DMS79 (cell line): ENCODE data around the gene IGSF8.
"Not testable (repeated sequence)": the region's sequence is repeated elsewhere in the genome, so short reads cannot be mapped to it uniquely, and the experiment has no call there.

Source experiments
- DNase-seq: peaks from one replicate; lab custom pipeline; 2025; lab: John Stamatoyannopoulos, UW

IGSF8 gene

DNA sequence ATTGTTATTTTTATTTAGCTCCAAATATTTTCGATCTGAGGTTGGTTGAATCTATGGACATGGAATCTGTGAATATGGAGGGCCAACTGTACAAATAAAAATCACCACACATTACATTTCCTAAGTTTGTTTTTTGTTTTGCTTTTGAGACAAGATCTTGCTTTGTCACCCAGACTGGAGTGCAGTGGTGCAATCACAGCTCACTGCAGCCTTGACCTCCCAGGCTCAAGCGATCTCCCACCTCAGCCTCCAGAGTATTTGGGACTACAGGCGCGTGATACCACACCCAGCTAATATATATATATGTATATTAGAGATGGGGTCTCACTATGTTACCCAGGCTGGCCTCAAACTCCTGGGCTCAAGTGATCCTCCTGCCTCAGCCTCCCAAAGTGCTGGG lies 27.9 kb upstream of the IGSF8 start:
- not testable (repeated sequence) for DNase-seq

DNA sequence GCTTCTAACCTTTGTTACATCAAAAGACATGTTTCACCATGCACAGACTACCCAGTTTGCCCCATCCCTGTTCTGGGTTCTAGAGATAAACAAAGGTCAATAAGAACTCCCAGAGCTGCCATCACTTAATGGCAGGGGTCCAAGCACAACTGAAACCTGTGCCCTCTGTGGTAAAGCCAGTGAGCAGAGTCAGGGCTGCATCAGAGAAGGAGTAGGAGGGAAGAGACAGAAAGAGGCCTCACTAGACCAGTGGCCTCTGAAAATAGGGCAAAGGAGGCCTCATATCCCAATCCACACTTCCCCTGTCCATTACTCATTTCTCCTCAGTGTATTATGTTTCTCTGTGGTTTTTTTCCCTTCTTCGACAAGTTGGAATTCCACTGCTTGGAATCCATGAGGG lies 27.3 kb upstream of the IGSF8 start:
- no peak for DNase-seq

DNA sequence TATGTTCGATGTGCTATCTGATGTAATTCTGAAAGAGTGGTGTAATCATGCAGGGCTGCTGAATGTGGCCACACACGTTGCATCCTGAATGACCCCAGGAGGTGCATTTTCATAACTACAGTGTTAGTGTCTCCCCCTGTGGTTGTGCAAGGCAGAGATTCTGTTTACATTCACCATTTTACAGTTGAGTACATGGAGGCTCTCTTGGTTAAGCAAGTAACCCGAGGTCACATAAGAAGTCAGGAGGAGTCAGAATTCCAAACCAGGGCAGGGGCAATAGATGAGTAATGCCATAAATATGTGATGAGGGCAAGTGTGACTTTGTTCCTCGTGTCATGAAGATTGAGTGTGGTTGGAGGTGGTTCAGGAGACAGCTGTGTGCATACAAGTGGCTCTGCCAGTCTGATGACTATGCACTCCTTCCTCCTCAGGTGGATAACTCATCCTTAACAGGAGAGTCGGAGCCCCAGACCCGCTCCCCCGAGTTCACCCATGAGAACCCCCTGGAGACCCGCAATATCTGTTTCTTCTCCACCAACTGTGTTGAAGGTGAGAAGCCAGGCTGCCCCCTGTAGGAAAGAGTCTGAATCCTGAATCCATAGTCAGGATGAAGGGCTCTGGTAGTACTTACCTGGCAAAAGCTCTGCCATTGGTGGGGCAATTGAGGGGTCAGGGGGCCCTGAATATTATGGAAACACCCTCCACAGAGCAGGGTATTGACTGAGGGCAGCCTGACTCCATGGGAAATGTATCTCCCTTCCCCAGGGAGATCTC lies 26.5 kb upstream of the IGSF8 start:
- DNase-seq, result no peak

DNA sequence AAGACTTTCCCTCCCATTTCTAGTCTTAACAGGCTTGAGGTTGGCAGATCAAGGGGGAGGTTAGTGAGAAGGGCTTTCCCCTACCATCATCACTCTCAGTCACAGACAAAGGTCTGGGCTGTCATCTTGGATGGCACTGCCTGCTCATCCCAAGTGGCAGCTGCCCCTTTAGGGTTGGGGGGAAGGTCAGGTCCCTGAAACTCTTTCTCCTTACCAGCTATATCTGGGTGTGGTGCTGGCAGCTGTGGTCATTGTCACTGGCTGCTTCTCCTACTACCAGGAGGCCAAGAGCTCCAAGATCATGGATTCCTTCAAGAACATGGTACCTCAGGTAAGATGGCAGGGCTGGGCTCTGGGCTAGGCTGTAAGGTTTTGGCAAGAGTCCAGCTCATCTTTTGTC lies 25.3 kb upstream of the IGSF8 start:
- DNase-seq, result no peak

DNA sequence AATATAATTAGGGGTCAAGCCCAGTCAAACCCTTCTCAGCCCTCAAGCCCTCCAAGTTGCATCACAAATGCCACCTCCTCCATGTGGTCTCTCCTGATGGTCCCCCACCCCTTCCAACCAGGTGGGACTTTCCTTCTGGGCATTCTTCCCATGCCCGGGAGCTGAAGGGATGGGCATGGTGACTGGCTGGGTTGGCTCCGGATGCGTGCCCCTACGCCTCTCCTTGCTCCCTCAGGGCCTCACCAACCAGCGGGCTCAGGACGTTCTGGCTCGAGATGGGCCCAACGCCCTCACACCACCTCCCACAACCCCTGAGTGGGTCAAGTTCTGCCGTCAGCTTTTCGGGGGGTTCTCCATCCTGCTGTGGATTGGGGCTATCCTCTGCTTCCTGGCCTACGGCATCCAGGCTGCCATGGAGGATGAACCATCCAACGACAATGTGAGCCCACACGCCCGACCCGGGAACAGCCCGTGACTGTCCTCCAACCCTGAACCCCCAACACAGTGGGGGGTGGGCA lies 24.6 kb upstream of the IGSF8 start:
- DNase-seq, result no peak

DNA sequence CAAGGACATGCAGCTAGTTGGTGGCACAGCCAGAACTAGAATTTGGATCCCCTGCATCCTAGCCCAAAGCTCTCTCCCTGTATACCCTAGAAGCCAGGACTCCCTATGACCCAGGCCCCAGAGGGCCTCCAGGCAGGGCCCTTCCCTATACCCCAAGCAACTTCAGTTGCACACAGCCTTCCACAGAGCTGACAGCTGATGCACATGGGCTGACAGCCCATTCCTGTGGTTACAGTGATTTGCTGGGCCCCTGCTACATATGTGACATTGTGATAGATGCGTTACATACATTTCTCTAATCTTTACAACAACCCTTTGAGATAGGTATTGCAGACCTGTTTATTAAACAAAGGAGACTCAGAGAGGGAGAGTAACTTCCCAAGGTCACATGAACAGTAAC lies 23.0 kb upstream of the IGSF8 start:
- no peak for DNase-seq

DNA sequence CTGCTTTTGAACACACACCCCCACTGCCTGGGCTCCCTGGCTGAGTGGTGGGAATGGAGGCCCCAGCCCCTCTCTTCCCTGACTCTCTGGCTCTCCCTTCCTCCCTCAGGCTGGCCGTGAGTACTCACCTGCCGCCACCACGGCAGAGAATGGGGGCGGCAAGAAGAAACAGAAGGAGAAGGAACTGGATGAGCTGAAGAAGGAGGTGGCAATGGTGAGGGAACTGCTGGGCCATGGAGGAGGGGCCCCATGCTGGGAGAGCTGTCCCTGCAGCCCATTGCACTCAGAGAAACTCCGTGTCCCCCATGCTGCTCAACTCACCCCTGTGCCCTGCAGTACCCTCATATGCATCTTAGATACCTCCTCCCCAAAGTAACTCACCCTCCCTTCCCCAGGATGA lies 22.4 kb upstream of the IGSF8 start:
- DNase-seq, result no peak

DNA sequence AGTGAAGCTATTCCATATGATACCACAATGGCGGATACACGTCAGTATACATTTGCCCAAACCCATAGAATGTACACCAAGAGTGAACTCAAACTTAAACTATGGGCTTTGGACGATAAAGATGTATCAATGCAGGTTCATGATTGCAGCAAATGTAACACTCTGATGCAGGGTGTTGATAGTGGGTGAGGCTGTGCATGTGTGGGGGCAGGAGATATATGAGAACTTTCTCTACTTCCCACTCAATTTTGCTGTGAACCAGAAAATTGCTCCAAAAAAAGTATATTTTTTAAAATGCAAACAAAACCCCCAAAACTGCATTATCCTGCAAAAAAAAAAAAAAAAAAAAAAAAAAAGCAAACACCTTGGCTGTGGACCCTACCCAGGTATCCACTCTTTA lies 20.5 kb upstream of the IGSF8 start:
- no peak for DNase-seq

DNA sequence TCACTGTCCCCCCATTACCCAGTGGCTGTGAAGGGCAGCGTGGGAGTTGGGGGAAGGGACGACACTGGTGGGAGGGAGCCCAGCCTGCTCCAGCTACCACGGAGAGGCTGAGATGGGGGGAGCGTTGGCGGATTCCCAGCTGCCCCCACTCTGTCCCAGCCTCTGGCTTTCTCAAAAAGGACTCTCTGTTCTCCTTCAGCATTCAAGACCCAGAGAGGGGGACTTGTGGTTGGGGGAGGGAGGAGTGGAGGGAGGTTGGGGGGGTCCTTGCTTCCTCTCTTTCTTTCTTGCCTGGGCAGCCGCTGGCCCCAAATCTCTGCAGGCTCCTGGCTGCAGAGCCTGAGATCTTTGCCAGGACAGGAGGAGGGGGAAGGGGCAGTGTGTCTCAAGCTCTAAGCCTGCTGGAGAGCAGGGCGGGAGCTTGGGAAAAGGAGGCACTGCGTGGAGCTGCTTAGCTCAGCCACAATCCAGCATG lies 19.3 kb upstream of the IGSF8 start:
- no peak for DNase-seq

DNA sequence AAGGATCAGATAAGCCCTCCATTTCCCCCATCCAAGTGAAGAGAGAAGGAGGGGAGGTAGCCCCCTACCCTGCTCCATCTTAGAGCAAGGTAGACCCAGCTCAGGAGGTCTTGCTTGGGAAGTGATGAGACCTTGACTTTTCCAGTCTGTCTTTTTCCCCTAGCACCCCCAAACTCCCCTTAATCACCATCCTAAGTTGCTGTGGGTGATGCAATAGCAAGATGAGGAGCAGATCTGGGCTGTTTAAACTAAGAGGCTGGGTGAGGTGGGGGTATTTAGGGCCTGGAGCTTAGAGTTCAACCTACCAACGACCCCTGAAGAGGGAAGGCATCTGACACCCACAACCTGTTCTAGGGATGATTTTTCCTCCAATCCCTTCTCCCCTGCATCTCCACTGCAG lies 18.9 kb upstream of the IGSF8 start:
- no peak for DNase-seq

DNA sequence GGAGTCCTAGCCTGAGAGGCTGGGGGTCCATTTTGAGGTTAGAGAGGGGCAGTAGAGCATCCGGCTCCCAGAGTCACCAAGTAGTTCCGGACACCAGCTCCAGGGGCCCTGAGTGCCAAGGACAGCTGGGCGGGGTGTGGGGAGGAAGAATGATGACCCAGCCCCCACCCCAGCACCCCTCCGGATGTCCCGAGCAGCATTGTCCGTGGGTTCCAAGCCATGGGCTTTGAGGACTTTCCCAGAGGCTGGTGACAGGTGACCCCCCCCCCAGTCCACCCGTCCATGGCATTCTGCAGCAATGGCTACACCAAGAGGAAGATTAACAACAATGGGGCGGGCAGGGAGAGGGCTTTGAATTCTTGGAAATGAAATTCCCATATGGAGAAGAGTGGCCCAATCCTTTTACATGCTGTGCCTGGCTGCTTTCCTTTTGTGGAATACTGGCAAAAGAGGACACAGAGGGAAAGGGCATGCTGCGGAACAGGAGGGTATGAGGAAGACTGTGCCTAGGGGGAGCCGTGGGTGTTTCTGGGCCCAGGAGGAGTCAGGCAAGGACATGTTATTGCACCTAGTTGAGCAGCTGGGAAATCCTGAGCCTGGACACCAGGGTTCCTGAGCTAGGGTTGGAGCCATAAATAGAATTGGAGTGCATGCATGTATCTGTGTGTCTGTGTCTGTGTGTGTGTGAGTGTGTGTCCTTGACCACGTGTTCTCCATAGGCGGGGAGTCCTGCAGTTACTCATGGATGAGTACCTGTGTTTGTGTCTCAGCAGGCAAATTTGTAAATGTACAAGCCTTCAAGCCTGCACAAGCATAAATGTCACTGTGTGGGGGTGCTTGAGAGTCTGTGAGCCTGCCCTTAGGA lies 18.1 kb upstream of the IGSF8 start:
- DNase-seq, result no peak

DNA sequence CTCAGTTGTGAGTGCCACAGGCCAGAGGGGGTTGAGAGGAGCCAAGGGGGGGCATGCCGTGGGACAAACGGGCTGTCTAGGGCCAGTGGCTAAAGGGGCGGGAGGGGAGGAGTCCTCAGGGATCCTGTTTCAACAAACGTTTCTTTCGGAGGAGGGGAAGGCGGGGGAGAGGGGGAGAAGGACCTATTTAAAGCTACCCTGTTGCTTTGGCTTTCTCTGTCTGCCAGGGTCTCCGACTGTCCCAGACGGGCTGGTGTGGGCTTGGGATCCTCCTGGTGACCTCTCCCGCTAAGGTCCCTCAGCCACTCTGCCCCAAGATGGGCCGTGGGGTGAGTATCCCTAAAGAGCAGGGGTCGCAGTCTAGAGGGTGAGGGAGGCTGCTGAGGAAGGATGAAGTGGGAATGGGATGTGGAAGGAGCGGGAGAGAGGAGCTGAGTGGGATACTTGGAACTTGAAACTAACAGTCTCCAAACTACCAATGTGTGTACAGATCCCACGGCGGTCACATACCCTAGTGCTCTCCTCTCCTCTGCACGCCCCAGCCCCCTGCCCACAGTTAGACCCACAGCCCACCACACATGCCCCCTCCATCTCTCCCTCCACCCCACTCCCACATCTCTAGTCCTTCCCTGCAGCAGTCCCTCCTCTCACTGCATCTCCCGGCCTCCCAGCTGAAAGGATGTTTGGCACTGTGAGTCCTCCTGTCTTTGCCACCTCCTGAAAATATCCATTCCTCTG lies 17.3 kb upstream of the IGSF8 start, which contains the start of gene ATP1A2:
TSS of gene ATP1A2 (plus strand) at position 215 of the 738 bp plus-strand sequence. CDS start at position 318, 103 bp downstream.
- no peak for DNase-seq

DNA sequence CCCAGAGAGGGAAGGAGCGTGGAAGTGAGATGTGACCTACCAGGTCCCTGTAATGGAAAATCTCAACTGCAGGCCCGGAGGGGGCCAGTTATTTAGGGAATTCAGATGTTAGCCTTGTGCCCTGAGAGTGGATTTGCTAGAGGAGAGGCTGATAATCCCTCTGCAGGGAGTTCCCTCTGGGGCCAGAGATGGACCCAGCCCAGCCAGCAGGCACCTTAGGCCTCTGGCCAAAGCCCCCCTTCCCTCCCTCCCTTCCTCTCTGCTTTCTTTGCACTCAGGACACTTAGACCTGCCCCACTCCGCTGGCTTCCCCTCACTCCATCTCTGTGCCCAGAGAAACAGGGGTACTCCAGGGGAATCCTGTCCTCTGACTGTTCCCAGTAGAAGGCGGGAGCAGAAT lies 15.7 kb upstream of the IGSF8 start:
- no peak for DNase-seq

DNA sequence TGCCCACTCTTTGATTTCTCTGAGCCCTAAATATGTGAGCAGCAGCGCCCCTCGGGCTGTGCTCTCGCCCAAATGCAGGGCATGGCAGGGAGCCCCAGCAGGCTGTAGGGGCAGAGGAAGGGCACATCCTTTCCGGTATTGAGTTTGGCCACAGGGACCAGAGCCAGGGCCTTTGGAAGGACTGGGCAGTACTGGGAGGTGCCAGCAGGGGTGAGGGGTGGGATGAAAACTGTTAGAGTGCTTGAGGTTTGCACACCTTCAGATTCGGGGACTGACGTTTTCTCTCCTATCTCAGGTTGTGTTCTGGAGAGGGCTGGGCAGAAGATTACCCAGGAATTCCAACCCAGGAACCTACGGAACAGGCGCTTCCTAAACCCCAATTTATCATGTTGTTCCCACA lies 15.0 kb upstream of the IGSF8 start:
- DNase-seq, result no peak

DNA sequence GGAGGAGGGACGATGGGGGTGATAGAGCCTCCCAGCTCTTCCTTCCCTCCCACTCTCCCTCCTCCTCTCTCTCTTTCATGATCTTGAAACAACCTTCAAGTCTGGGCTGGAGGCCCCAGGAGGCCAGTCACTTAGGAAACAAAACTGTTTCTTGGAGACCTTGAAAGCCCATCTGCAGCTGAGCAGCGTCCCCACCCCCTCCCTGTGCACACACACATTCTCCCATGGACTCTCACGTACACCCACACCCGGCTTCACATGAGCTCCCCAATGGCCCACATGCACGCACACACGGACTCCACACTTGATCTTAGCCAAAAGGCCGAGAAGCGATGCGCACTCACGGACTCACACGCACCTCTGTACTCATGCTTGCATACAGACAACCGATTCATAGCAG lies 13.9 kb upstream of the IGSF8 start:
- no peak for DNase-seq

DNA sequence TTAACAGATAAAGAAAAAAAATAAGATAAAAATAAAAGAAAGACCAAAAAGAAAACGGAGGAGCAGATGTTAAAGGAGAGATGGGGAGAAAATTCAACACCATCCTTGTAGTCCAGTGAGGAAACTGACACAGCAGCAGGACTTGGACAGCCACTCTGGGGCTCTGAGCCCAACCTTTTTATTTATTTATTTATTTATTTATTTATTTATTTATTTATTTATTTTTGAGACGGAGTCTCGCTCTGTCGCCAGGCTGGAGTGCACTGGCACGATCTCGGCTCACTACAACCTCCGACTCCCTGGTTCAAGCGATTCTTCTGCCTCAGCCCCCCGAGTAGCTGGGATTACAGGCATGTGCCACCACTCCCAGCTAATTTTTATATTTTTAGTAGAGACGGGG lies 13.0 kb upstream of the IGSF8 start:
- DNase-seq, result not testable (repeated sequence)

DNA sequence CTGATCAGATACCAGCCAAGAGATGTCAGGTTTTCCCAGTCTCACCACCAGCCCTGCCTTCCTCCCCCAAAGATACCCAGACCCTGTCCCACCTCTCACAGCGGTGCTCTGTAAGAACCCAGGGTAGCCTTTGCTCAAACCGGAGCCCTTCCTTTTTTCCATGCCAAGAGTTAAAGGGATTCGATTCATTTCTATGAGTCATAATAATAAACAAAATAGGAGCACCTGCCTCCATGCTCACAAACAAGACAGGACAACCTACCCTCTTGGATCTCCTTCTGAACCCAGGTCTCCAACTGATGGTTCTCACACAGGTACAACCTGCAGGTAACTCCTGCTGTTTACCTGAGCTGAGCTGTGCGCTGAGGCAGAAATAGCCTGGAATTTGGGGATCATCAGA lies 11.3 kb upstream of the IGSF8 start:
- no peak for DNase-seq

DNA sequence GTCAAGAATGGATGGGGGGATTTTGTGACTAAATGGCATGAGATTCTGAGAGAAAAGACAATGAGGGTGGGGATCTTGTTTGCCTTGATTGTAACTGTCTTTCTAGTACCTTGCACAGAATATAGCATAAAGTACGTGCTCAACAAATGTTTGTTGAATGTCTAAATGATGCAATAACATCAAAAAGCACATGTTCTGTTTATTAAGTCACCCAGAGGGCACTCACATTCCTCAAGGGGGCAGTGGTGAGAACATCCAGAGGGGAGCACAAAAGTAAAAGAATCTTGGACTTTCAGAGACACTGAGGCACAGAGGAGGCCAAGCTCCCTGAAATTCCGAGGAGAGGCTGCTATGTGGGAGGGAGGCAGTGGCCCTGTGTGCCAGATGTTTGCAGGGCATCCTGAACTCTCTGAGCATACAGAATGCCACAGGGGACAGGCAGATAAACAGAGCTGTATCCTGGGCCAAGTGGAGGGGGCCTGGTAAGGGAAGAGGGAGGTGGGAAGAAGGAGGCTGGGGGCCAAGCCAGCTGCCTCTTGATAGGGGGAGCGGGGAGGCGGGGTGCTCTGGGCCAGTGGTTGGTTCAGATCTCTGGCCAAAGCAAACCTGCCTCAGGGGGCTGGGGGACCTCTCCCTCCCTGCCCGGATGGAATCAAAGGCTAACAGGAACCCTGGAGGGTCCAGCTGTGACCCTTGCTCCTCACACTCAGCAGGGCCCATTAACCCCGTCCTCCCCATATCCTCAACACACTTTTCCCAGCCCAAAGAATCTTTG lies 10.7 kb upstream of the IGSF8 start:
- DNase-seq, result no peak

DNA sequence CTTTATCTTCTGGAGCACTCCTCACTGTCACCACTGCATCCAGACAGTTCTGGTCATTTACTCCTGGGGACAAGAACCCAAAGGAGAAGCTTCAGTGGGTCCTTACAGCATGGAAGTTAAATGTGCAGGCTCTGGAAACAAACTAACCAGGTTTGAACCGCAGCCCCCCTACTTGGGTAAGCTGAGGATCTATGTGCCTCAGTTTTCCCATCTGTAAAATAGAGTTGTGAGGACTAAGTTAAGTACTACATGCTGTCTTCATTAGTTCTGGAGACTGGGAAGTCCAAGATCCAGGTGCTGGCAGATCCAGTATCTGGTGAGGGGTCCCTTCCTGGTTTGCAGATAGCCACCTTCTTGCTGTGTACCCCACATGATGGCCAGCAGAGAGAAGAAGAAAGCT lies 9.1 kb upstream of the IGSF8 start:
- DNase-seq, result no peak

DNA sequence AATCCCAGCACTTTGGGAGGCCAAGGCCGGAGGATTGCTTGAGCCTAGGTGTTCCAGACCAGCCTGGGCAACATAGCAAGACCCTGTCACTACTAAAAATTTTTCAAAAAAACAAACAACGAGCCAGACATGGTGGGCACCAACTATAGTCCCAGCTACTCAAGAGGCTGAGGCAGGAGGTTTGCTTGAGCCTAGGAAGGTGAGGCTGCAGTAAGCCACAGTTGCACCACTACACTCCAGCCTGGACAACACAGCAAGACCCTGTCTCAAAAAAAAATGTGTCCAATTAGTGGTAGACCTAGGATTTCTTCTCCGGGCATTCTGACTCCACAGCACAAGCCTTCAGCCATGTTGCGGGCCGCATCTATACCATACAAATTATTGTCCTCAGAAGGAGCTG lies 6.7 kb upstream of the IGSF8 start:
- no peak for DNase-seq

DNA sequence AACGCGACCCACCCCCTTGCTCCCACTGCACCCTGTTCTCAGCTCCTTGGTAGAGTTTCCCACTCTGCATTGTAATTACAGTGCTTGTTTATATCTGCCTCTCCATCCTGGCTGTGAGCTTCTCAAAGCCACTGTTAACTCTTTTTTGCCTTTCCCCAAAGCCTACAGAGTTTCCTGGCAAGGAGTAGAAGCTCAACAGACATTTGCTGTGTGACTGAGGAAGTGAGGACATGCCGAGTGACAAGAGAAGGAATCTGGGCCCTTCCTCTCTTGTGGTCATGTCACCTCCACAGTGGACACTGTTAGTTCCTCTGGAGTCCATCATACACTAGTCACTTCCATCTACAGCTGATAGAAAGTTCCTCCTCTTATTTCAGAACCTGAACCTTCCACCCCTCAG lies 6.1 kb upstream of the IGSF8 start:
- no peak for DNase-seq
